GM18502 (cell line): ENCODE data around the gene TCHP.
"Not testable (repeated sequence)": the region's sequence is repeated elsewhere in the genome, so short reads cannot be mapped to it uniquely, and the experiment has no call there.

Experiments used
- ATAC-seq: cut with Tn5 transposase; IDR thresholded peaks from one replicate; pipeline ENCODE4 v1.9.1; 2021; ENCODE audit warnings: mild to moderate bottlenecking; ENCODE audit not compliant: unreplicated experiment, poor library complexity

The TCHP gene

DNA sequence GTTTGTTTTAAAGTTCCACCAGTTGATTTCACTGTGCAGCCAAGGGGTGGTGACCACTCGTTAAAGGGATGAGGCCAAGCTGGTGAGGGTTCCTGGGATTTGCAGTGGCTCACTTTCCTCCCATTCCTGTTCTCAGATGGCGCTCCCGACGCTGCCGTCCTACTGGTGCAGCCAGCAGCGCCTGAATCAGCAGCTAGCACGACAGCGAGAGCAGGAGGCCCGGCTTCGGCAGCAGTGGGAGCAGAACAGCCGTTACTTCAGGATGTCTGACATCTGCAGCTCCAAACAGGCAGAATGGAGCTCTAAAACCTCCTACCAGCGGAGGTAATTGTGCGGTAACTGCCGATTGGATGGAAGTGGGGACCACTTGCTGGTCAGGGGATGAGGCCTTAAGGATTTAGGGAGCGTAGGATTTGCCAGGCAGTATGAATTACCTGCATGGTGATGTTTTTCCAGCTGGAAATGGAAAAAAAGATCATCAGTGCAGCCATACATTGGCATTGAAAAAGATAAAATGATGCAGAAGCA lies 2.9 kb downstream of the TCHP start:
- ATAC-seq = no peak

GRCh38 chr12:109905301-109905700 lies 5.2 kb downstream of the TCHP start:
- no peak for ATAC-seq

- ATAC-seq = no peak
Measured at GRCh38 chr12:109910254-109910968, 10.3 kb downstream of the TCHP start.

GRCh38 chr12:109910969-109911348 lies 10.9 kb downstream of the TCHP start:
- no peak for ATAC-seq

- ATAC-seq = no peak
Measured at GRCh38 chr12:109912855-109913321, 12.8 kb downstream of the TCHP start.

DNA sequence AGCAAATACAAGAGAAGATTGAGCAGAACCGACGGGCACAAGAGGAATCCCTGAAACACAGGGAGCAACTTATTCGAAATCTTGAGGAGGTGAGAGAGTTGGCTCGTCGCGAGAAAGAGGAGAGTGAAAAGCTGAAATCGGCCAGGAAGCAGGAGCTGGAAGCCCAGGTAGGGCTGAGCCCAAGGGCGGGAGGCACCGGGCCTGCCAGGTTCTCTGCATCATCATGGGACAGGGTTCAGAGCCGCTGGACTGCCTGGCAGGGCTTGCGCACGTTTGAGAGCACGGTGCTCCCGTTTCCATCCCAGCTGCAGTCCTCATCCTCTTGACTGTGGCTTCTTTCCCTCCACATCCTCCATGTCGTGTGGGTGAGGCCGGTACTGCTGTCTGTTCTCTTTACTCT lies 14.4 kb downstream of the TCHP start:
- no peak for ATAC-seq

GRCh38 chr12:109915171-109916040 lies 15.3 kb downstream of the TCHP start:
- ATAC-seq = no peak

DNA sequence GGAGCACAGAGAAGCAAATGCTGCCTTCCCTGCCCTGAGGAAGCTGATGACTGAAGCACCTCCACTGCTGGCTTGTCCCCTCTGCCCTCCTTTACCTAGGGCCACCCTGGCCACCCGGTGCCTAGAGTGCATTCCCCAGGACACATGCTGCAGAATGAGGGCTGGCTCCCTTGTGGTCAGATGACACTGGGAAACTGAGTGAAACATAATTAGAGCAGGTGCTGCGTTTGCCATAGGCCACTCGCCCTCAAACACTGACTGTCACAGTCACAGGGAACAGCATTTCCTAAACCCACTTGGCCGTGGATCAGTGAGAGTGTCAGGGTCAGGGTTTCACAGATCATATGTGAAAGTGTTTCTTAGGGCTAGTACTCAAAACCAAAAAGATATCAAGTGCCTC lies 16.0 kb downstream of the TCHP start:
- no peak for ATAC-seq

DNA sequence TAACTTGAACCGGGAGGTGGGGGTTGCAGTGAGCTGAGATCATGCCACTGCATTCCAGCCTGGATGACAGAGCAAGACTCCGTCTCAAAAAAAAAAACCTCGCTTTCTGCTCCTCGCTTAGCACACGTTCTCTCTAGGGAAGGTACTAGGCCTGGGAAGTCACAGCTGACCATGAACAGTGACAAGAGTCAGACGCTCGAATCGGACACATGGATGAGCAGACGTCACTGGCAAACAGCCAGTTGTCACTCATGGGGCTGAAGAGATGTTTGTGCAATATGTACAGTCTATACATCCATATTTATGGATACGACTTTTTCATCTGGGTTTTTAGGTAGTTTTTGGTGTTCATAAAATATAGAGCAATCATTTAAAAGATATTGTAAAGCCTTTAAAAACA lies 19.4 kb downstream of the TCHP start:
- ATAC-seq = no peak

GRCh38 chr12:109920261-109920780 lies 20.2 kb downstream of the TCHP start:
- no peak for ATAC-seq

- ATAC-seq = no peak
Measured at GRCh38 chr12:109921982-109922381, 21.9 kb downstream of the TCHP start.

- ATAC-seq = no peak
Measured at GRCh38 chr12:109923038-109923437, 23.0 kb downstream of the TCHP start.

GRCh38 chr12:109923481-109924245 lies 23.6 kb downstream of the TCHP start:
- no peak for ATAC-seq

- ATAC-seq = no peak
Measured at GRCh38 chr12:109925185-109925840, 25.2 kb downstream of the TCHP start.

DNA sequence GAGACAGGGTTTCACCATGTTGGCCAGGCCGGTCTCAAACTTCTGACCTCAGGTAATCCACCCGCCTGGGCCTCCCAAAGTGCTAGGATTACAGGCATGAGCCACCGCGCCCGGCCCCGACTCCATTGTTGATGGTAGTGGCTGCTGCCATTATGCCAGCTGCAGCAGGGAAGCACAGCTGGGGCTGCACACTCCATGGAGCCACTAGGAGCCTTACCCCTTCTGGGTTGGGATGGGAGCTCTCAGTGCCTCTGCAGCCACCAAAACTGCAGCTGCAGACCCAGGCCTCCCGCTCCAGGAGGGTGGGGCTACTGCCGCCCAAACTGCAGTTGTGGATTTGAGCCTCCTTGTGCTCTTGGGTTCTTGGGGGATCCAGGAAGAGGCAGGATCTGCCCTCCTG lies 25.9 kb downstream of the TCHP start:
- no peak for ATAC-seq

DNA sequence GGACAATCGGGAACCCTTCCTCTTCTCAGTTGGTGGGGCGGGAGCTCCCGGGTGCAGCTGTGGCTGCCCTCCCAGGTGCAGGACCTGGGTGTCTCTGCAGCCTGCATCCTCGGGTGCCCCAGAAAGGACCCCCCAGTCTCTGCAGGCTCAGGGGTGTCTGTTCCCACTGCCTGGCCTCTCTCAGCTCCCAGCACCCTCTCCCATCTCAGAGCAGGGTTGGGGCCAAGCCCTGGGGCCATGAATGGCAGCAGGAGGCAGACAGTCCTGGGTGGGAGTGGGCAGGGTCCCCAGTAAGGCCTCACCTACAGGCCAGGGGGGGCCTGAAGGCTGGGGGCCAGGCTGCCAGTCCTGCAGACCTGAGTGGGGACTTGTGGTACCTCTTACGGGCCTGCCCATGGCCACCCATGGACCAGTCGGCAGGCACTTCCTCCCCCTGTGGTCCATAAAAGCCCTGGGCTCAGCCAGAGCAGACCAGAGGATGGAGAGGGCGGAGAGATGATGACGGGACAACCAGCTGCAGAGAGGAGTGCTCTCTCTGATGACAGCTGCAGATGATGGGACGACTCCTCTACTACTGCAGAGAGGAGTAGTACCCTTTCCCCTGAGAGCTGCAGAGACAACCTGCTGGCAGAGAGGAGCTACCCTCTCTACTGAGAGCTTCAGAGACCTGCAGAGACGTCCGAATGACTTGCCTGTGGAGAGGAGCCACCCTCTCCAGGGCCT lies 26.6 kb downstream of the TCHP start:
- no peak for ATAC-seq

DNA sequence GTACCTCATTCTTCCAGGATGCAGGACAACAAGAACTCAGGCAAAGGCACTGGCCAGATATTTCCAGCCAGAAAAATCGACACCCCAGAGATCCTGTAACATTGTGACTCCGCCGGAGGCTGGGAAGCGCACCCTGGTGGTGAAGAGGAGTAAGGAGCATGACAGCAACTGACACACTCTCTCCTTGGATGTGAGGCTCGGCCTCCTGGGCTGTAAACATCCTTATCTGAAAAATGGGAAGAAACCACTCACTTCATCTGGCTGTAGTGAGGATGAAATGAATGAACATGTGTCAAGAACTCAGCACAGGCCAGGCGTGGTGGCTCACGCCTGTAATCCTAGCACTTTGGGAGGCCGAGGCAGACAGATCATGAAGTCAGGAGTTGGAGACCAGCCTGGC lies 27.5 kb downstream of the TCHP start:
- no peak for ATAC-seq

DNA sequence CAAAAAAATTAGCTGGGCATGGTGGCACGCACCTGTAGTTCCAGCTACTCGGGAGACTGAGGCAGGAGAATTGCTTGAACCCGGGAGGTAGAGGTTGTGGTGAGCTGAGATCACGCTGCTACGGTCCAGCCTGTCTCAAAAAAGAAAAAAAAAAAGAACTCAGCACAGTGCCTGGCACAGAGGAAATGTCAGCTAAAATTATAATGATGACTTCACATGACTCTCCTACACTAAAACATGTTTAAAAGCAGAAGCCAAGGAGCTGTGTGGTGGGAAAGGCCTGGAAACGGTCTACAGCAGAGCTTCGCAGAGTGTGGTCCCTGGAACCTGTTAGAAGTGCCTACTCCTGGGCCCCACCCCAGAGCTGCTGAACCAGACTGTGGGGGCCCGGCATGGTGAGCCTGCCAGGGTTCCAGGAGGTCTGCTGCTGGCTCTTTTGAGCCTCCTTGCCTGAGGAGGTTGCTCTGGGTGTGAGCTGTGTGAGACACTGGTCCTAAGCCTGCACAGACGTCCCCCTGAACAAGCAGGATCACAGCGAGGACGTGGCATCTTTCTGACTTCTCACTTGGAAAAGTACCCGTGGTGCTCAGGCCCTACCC lies 28.1 kb downstream of the TCHP start:
- ATAC-seq = no peak

DNA sequence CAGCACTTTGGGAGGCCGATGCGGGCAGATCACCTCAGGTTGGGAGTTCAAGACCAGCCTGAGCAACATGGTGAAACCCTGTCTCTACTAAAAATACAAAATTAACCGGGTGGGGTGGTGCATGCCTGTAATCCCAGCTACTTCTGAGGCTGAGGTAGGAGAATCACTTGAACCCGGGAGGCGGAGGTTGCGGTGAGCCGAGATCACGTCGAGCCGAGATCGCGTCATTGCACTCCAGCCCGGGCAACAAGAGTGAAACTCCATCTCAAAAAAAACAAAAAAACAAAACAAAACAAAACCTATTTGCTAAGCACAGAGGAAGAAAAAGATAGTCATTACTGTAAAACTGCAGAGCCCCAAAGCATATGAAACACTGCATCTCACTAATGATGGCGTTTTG lies 29.3 kb downstream of the TCHP start:
- not testable (repeated sequence) for ATAC-seq
